ENCODE results near the gene SUPT4H1.

Gene SUPT4H1

GRCh38 chr17:58316260-58316960 is 35.6 kb downstream of the SUPT4H1 start:
- no peak for DNase-seq

GRCh38 chr17:58315750-58316149 is 36.3 kb downstream of the SUPT4H1 start:
- DNase-seq: no peak

GRCh38 chr17:58315281-58315711 is 36.7 kb downstream of the SUPT4H1 start:
- no peak for DNase-seq

GRCh38 chr17:58314706-58315015 is 37.3 kb downstream of the SUPT4H1 start:
- DNase-seq: no peak

- no peak for DNase-seq
Measured at GRCh38 chr17:58313815-58314705, 37.9 kb downstream of the SUPT4H1 start.

GRCh38 chr17:58312829-58313228 is 39.2 kb downstream of the SUPT4H1 start:
- DNase-seq: no peak

GRCh38 chr17:58312021-58312630 is 39.9 kb downstream of the SUPT4H1 start:
- no peak for DNase-seq

- DNase-seq: no peak
Measured at GRCh38 chr17:58311429-58311894, 40.5 kb downstream of the SUPT4H1 start.

- DNase-seq: no peak
Measured at GRCh38 chr17:58310511-58311428, 41.2 kb downstream of the SUPT4H1 start.

- no peak for DNase-seq
Measured at GRCh38 chr17:58309918-58310259, 42.1 kb downstream of the SUPT4H1 start.

GRCh38 chr17:58308985-58309917 is 42.8 kb downstream of the SUPT4H1 start:
- DNase-seq: no peak

GRCh38 chr17:58308173-58308984 is 43.6 kb downstream of the SUPT4H1 start:
- no peak for DNase-seq

- no peak for DNase-seq
Measured at GRCh38 chr17:58307468-58308172, 44.4 kb downstream of the SUPT4H1 start.

- no peak for DNase-seq
Measured at GRCh38 chr17:58306131-58306951, 45.7 kb downstream of the SUPT4H1 start.

- no peak for DNase-seq
Measured at GRCh38 chr17:58305626-58306025, 46.4 kb downstream of the SUPT4H1 start.

GRCh38 chr17:58304750-58305486 is 47.1 kb downstream of the SUPT4H1 start:
- DNase-seq: no peak

GRCh38 chr17:58303971-58304749 is 47.8 kb downstream of the SUPT4H1 start:
- peak; percentile 81 for DNase-seq

Measured in MV-4-11 (cell line).